HG03571 (cell line): ENCODE results near the gene SYS1.

Source experiments
- ATAC-seq: cut with Tn5 transposase; IDR thresholded peaks from one replicate; pipeline ENCODE4 v1.9.1; 2021; ENCODE audit not compliant: unreplicated experiment

SYS1 gene

DNA sequence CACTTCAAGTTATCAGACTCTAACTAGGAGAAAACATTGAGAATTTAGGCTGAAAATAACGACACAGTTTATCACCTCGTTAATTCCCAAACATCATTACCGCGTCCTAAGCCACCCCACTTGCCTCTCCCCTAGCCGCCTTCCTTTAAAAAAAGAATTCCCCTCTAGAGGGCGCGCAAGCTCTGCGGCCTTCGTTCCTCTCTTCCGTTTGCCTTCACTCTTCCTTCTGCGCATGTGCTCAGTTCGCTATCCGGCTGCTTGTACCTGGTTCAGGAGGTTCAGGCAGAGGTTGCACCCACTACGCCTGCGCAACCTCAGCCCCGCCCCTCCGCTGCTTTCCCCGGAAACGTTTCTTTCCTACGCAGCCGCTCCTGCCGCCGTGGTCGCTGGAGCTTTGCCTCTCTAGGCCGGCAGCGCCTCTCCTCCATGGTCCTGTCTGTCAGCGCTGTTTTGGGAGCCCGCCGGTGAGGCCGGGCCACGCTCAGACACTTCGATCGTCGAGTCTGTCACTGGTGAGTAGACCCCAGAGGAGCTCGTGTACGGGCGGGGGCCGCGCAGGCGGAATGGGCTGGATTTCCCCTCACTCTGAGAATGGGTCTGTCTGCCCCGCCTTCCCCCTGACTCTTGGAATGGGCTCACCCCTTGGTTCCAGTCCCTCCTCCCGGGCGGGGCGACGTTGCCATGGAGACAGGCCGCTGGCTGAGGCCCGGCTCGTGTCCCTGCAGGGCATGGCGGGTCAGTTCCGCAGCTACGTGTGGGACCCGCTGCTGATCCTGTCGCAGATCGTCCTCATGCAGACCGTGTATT lies at the start of gene SYS1:
TSS of gene SYS1 (plus strand) at position 353 of the 807 bp plus-strand sequence. CDS start at position 729, 376 bp downstream.
- ATAC-seq = peak; percentile 76

DNA sequence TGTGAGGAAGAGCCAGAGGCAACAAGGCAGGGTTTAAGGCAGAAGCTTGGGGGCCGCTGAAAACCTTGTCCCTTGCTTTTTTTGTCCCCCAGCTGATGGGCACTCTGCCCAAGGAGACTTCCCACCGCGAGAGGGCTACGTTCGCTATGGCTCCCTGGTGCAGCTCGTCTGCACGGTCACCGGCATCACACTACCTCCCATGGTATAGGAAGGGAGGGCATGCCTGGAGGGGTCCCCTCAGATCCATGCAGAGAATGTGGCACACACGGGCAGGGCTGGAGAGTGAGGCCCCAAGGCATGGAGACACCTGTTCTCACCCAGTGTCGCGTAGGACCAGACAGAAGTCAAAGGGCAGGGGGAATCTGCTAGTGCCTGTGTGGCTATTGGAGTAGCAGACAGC lies 49.0 kb upstream of the SYS1 start:
- ATAC-seq = no peak

DNA sequence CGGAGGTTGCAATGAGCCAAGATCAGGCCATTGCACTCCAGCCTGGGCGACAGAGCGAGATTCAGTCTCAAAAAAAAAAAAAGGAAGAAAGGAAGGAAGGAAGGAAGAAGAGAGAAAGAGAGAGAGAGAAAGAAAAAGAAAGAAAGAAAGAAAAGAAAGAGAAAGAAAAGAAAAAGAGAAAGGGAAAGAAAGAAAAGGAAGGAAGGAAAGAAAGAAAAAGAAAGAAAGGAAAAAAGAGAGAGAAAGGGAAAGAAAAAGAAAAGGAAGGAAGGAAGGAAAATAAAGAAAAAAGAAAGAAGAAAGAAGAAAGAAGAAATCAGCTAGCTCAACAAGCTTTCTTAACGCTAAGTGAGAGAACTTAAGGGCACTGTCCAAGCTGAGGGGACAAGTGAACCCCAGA lies 47.3 kb upstream of the SYS1 start:
- no peak for ATAC-seq

DNA sequence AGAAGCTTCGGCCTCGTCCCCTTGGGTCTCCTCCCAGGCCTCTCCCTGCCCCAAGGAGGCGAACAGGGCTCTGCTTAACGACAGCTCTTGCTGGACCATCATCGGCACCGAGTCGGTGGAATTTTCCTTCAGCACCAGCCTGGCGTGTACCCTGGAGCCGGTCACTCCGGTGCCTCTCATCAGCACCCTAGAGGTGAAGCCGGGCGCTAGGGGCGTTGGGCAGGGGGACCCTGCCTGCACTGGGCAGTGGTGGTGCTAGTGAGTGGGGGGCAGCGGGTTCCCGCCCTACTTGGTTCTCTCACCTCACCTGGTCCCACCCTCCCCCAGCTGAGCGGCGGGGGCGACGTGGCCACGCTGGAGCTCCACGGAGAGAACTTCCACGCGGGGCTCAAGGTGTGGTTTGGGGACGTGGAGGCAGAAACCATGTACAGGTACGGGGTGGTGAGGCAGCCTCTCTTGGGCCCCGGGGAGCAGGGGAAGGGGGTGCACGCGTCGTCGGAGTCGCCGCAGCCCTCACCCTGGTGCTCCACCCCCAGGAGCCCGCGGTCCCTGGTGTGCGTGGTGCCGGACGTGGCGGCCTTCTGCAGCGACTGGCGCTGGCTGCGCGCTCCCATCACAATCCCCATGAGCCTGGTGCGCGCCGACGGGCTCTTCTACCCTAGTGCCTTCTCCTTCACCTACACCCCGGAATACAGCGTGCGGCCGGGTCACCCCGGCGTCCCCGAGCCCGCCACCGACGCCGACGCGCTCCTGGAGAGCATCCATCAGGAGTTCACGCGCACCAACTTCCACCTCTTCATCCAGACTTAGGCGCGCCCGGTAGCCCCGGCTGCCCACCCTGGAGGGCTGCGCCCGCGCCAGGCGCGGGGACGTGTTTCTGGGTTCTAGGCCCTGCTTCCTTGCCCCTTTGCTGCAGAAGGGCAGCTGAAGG lies 46.5 kb upstream of the SYS1 start:
- ATAC-seq = no peak

- ATAC-seq = no peak
These were observed 45.1 kb upstream of the SYS1 start for GRCh38 chr20:45317826-45318225.

GRCh38 chr20:45318386-45318939 lies 44.5 kb upstream of the SYS1 start:
- no peak for ATAC-seq

GRCh38 chr20:45318948-45319347 lies 44.0 kb upstream of the SYS1 start:
- ATAC-seq = no peak

DNA sequence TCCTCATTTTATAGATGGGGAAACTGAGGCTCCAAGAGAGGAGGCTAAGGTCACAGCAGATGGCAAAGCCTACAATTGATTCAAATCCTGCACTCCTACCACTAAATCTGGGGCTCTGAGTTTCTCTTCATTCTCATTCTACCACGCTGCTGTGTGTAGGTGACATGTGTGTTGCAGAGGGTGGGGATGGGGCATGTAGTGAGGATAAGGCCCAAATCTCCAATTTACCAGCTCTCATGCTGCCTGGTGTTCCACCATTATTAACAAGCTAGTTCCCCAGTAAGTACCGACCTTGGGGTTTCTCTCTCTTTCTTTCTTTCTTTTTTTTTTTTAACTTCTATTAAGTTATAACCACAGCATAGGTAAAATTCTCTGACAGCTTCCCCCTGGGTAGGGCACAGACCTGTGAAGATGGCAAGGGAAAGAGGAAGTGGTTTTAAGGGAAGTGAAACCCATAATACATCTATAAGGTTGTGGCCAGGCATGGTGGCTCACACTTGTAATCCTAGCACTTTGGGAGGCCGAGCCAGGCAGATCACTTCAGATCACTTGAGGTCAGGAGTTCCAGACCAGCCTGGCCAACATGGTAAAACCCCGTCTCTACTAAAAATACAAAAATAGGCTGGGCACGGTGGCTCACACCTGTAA lies 41.9 kb upstream of the SYS1 start:
- peak; percentile 61 for ATAC-seq

DNA sequence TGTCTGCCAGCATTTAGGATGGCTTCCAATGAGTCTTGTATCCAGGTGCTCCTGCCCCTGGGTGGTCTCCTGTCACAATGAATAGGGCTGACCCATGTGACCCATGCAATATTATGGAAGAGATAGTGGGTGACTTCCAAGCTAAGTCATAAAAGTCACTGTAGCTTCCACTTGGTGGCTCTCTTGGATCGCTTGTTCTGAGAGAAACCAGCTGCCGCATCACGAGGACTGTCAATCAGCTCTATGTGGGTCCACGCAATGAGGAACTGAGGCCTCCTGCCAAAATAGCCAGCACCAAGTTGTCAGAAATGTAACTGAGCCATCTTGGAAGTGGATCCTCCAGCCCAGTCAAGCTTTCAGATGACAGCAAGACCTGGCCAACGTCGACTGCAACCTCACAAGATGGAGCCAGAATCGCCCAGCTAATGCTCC lies 40.0 kb upstream of the SYS1 start:
- ATAC-seq = peak; percentile 40

DNA sequence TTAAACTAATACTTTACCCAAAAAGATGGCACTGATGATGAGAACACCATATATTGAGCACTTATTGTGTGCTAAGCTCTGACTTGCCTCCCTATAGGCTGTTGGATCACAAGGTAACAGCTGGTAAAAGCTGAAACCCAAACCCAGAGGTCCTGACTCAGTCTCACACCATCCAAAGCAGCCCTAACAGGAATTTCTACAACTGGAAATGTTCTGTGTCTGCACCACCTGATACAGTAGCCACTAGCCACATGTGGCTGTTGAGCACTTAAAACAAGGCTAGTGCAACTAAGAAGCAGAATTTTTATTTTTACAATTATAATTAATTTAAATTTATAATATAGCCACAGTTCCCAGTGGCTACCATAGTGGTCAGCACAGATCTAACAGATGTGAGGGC lies 39.2 kb upstream of the SYS1 start:
- no peak for ATAC-seq

- ATAC-seq = no peak
These were observed 37.6 kb upstream of the SYS1 start for GRCh38 chr20:45325371-45325770.

DNA sequence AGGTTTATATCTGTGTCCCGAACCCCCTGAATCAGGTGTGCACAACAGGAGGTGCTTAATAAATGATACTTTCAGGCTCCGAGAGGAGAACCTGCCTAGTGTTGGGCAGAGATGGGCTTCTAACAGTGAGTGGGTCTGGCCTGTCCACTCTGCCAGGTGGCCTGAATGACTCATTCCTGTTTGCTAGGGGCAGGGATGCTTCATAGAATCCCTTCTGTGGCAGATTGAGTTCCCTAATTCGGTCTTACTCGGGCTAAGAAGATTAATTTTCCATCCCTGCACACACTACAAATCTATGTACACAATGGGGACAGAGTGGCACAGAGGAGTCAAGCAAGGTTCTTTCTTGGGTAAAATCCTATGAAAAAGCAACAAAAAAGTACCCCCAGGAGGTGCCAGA lies 34.5 kb upstream of the SYS1 start:
- ATAC-seq = no peak

- no peak for ATAC-seq
These were observed 33.2 kb upstream of the SYS1 start for GRCh38 chr20:45329497-45330319.

DNA sequence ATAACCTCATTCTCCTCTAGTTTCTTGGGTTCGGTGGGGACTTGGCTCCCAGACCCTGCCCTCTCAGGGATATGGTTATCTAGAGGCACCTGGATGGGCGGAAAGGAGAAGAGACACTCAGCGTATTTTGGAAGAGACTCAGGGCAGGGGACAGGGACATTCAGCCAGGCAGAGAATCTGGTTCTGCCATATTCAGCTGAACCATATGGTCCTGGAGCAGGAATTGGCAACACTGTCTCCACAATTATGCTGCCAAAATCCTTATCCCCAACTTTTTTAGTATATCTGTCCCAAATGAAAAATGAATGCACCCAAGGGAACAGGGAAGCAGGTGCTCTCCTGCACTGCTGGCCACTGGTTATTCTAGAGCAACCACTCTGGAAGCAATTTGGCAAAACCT lies 32.5 kb upstream of the SYS1 start:
- ATAC-seq = no peak

DNA sequence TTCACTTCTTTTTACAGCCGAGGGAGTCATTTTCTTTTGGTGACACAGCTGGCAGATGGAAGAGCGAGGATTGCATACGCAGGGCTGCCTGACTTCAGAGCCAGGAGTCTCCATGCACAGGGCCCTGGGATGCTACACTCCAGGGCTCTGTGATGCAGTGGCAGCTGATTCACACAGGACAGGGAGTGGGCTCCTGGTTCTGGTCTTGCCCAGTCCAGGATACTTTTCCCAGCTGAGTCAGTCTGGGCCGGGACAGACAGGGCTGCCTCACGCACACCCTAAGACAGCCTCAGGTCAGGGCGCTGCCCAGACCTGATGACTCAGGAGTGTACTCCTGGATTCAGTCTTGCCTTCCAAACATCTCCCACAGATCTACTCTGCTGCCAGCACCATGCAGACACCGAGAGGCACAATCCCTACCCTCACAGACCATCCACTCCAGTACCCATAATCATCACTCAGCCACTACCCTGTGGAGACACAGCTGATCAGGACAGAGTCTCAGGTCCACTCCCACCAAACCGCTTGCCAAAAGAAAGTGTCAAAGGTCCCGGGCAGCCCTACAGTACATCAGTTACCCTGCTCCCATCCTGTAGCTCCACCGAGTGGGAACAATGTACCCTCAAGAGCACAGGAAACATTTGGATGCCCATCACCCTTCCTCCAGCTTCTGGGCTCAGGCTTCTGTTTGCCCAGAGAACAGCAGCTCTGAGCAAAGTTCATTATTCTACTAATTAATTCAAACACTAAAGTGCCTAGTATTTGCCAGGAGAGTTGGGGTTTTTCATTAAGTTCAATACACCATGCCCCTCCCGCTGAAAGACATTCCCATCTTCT lies 26.2 kb upstream of the SYS1 start:
- no peak for ATAC-seq

GRCh38 chr20:45337367-45338120 lies 25.4 kb upstream of the SYS1 start:
- ATAC-seq = no peak

DNA sequence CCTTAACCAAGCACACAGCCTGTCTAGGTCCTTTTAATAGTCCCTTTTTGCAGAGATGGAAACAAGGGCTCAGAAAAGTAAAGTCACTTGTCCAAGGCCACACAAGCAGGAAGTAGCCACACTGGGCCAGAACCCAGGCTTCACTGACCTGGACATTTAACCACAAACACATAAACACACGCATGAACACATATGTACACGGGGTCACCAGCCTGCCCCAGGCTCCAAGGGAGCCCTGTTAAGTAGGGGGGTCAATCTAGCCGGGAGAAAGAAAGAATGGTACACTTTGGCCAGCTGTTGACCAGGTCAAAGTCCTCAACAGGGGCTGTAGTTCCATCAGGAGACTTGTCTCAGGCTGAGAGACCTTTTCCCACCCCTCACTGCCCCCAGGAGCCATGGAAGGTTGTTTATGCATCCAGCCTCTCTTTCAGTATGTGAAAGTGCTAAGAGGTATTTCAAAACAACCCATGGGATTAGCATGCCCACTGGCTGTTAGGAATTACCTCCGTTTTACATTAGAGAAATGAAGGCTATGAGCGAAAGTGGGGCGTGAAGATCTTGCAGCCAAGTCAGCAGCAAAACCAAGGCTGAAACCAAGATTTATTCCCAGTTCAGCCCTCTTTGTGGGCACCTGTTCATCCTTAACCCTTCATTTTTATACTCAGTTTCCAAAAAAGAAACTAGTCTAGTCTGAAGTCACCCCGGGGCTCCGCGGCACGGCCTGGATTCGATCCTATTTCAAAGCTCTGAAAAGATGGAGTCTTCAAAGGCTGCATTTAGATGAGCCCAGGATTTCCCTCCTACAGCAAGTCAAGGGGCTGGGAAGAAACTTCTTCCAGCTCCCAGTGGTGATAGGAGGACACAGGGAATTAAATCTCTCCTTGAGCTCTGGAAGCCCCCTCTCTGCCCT lies 24.6 kb upstream of the SYS1 start:
- no peak for ATAC-seq

DNA sequence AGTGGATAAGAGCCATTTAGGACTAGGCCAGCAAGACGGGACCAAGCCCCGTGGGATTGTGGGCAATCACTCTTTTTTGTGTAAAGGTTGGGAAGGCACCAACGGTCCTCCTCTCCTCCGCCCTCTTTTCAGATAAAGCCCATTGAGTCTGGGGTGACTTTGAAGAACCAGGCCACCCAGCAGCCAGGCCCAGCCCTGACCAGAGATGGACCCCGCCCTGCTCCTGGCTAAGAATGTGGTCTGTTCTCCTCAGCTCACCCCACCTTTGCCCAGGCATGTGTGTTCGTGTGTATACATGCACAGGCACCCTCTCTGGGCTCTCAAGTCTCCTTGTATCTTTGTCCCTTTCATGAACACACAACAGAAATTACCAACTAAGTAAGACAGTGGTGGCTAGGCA lies 23.9 kb upstream of the SYS1 start:
- ATAC-seq = no peak
